Tibial nerve (tissue), 4 donors: ENCODE measurements around the gene RNF114.

Source experiments
- EP300 ChIP-seq, 2 donors: sonication (generic); formaldehyde crosslinking; IDR thresholded peaks; one replicate each; pipeline ENCODE4 v1.6.1; 2017; ENCODE audit warnings: antibody characterized with exemption in 2 of 2, mild to moderate bottlenecking in 1 of 2
- POLR2A ChIP-seq, 2 donors: fragments of 450-650 bp; IDR thresholded peaks; one replicate each; pipeline ENCODE4 v1.6.1; 2017; ENCODE audit warnings: antibody characterized with exemption in 2 of 2, mild to moderate bottlenecking in 2 of 2, moderate library complexity in 2 of 2
- TF ChIP-seq, protein P1 (sequence below), 5 experiments: fragments of 200-600 bp in 3 of 5; fragments of 450-650 bp in 2 of 5; sonication (generic) in 3 of 5; IDR thresholded peaks; one replicate each; pipeline ENCODE4 v1.5.1; 2016 to 2019; ENCODE audit warnings: antibody characterized with exemption in 5 of 5, mild to moderate bottlenecking in 3 of 5, moderate library complexity in 2 of 5

GRCh38 chr20:49908258-49908565, 28.0 kb upstream of the RNF114 start:
- TF ChIP-seq, protein P1, sequence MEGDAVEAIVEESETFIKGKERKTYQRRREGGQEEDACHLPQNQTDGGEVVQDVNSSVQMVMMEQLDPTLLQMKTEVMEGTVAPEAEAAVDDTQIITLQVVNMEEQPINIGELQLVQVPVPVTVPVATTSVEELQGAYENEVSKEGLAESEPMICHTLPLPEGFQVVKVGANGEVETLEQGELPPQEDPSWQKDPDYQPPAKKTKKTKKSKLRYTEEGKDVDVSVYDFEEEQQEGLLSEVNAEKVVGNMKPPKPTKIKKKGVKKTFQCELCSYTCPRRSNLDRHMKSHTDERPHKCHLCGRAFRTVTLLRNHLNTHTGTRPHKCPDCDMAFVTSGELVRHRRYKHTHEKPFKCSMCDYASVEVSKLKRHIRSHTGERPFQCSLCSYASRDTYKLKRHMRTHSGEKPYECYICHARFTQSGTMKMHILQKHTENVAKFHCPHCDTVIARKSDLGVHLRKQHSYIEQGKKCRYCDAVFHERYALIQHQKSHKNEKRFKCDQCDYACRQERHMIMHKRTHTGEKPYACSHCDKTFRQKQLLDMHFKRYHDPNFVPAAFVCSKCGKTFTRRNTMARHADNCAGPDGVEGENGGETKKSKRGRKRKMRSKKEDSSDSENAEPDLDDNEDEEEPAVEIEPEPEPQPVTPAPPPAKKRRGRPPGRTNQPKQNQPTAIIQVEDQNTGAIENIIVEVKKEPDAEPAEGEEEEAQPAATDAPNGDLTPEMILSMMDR (IDR thresholded peaks at IDR 0.05) = no peak
- TF ChIP-seq POLR2A (IDR thresholded peaks at IDR 0.05) (no peak), EP300 (IDR thresholded peaks at IDR 0.05) (no peak)
